Lower leg skin (tissue), 3 donors: Measurements from ENCODE around the gene FLYWCH1.

Experiments used
- POLR2A ChIP-seq, 2 donors: fragments of 450-650 bp; IDR thresholded peaks; one replicate each; pipeline ENCODE4 v1.6.1; 2016 to 2017; ENCODE audit warnings: antibody characterized with exemption in 2 of 2, mild to moderate bottlenecking in 1 of 2, moderate library complexity in 1 of 2
- TF ChIP-seq, protein P1 (sequence below), 3 donors: fragments of 450-650 bp; IDR thresholded peaks; one replicate each; pipeline ENCODE4 v1.5.1; 2016; ENCODE audit warnings: antibody characterized with exemption in 3 of 3, mild to moderate bottlenecking in 3 of 3, moderate library complexity in 2 of 3

DNA sequence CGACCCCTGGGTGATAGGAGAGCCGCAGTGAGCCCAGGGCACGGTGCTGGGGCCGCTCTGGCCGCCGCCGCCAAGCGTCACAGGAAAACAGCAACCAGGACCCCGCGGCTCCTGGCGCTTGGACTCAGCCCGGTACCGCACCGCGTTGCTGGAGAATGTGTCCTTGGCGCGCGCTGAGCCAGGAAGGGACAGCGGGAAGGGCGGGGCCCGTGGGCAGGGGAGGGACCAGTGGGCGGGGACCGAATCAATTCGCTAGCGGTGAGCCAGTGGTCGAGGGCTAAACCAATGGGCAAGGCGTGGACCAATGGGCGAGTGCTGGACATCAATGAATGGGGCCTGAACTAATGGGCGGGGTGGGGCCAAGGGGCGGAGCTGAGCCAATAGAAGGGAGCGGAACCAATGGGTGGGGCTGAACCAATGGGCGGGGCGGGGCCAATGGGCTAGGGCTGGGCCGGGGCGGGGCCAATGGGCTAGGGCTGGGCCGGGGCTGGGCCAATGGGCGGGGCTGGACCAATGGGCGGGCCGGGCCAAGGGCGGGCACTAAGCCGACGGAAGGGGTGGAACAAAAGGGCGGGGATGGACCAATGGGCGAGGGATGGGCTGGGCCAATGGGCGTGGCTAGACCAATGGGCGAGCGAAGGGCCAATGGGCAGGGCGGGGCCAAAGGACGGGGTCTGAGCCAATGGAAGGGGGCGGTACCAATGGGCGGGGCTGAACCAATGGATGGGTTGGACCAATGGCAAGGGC is 6.3 kb upstream of the FLYWCH1 start:
- TF ChIP-seq, protein P1, sequence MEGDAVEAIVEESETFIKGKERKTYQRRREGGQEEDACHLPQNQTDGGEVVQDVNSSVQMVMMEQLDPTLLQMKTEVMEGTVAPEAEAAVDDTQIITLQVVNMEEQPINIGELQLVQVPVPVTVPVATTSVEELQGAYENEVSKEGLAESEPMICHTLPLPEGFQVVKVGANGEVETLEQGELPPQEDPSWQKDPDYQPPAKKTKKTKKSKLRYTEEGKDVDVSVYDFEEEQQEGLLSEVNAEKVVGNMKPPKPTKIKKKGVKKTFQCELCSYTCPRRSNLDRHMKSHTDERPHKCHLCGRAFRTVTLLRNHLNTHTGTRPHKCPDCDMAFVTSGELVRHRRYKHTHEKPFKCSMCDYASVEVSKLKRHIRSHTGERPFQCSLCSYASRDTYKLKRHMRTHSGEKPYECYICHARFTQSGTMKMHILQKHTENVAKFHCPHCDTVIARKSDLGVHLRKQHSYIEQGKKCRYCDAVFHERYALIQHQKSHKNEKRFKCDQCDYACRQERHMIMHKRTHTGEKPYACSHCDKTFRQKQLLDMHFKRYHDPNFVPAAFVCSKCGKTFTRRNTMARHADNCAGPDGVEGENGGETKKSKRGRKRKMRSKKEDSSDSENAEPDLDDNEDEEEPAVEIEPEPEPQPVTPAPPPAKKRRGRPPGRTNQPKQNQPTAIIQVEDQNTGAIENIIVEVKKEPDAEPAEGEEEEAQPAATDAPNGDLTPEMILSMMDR (IDR thresholded peaks at IDR 0.05) = no peak
- no peak for TF ChIP-seq POLR2A (IDR thresholded peaks at IDR 0.05)
